H1 (cell line): ENCODE results near the gene DCUN1D4. TPM values are rescaled to one million over a fixed set of nuclear protein-coding genes. Genes with fewer than 3 reads are reported as not detected.

Experiments used
- ASH2L ChIP-seq: fragments of 200-600, 300-600 bp; sonication (generic); IDR thresholded peaks from one replicate; pipeline ENCODE4 v1.7.1; 2017; ENCODE audit warnings: low read length
- polyA plus RNA-seq, 7 experiments: library from polyadenylated mRNA; depleted of rRNA in 3 of 7; stranded (reverse) in 5 of 7; unstranded in 2 of 7; fragments of >200 nt in 5 of 7; fragments of 200-250 nt in 2 of 7; gene quantifications; 1 replicate in 5 of 7; 2 replicates in 1 of 7; 4 replicates in 1 of 7; pipeline versions ENCODE4 v1.2.1 to v1.2.3, GENCODE V29; 2011 to 2013; ENCODE audit warnings: missing spikeins in 2 of 7, mixed read lengths in 2 of 7
- total RNA-seq: library from RNA; stranded (reverse); fragmentation: NEBNext Ultra II Directional; extraction: Animal tissue kit (Norgen Biotek cat#: 25700); gene quantifications from 2 replicates; pipeline ENCODE4 v1.2.1, GENCODE V29; 2021

The DCUN1D4 gene
- total and polyA plus RNA-seq, 2 of the 8 experiments (the other 6 are each of a cell fraction or from before 2014, with no cell fraction given), result 22.9 to 55.9 TPM

- TF ChIP-seq ASH2L, result no peak
Observed at GRCh38 chr4:51925307-51925706, 82.4 kb downstream of the DCUN1D4 start (continued).
